Measurements from ENCODE around the gene FAM20A.
A peak's percentile ranks its signal among the peaks of the same experiment; 100 is the strongest.

Gene FAM20A

DNA sequence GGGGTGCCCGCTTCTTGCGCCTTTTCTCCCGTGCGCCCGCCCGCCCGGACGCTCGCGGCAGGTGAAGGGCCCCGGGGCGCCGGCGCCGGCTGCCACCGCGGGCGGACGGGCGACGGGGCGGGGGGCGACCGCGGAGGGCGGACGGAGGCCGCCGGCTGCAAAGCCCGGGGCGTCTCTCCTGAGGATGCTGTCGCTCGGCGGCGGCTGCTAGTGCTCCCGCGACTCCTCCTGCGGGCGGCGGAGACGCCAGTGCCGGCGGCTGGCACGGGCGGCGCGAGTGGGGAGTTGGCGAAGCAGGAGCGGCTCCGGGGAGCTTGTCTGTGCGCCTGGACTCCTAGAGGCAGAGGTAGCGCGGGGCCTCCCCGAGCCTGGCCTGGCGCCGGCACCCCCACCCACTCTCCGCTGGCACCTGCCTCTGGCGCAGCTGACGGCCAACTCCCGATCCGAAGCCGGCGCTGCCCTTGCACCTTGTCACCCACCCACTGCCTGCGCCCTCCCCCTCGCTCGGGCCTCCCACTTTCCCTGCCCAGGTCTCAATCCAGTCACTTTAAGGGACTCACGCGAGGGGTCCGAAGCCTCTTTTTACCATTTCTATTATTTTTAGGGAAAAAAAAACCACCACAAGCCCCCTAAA, at the start of gene FAM20A:
TSS of gene FAM20A (minus strand) at position 437 of the 634 bp plus-strand sequence. CDS start 701 bp downstream, outside the sequence.
- TF ChIP-seq, protein P1, sequence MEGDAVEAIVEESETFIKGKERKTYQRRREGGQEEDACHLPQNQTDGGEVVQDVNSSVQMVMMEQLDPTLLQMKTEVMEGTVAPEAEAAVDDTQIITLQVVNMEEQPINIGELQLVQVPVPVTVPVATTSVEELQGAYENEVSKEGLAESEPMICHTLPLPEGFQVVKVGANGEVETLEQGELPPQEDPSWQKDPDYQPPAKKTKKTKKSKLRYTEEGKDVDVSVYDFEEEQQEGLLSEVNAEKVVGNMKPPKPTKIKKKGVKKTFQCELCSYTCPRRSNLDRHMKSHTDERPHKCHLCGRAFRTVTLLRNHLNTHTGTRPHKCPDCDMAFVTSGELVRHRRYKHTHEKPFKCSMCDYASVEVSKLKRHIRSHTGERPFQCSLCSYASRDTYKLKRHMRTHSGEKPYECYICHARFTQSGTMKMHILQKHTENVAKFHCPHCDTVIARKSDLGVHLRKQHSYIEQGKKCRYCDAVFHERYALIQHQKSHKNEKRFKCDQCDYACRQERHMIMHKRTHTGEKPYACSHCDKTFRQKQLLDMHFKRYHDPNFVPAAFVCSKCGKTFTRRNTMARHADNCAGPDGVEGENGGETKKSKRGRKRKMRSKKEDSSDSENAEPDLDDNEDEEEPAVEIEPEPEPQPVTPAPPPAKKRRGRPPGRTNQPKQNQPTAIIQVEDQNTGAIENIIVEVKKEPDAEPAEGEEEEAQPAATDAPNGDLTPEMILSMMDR (IDR thresholded peaks at IDR 0.05; ENCODE audit: low read depth, low read length, missing control alignments) = no peak
- no peak for DNase-seq (ENCODE audit: extremely low read depth, low read depth)
- peak within 1 kb of the TSS; percentile 52 for H3K4me3 ChIP-seq (replicated peaks; ENCODE audit: low read depth, low read length)

- H3K4me3 ChIP-seq (replicated peaks; ENCODE audit: low read depth, low read length) = no peak overlapping the region
- TF ChIP-seq, protein P1 (IDR thresholded peaks at IDR 0.05; ENCODE audit: low read depth, low read length, missing control alignments) = no peak
- no peak for DNase-seq (ENCODE audit: extremely low read depth, low read depth)
Measured at GRCh38 chr17:68649324-68649723, 48.2 kb upstream of the FAM20A start.

DNA sequence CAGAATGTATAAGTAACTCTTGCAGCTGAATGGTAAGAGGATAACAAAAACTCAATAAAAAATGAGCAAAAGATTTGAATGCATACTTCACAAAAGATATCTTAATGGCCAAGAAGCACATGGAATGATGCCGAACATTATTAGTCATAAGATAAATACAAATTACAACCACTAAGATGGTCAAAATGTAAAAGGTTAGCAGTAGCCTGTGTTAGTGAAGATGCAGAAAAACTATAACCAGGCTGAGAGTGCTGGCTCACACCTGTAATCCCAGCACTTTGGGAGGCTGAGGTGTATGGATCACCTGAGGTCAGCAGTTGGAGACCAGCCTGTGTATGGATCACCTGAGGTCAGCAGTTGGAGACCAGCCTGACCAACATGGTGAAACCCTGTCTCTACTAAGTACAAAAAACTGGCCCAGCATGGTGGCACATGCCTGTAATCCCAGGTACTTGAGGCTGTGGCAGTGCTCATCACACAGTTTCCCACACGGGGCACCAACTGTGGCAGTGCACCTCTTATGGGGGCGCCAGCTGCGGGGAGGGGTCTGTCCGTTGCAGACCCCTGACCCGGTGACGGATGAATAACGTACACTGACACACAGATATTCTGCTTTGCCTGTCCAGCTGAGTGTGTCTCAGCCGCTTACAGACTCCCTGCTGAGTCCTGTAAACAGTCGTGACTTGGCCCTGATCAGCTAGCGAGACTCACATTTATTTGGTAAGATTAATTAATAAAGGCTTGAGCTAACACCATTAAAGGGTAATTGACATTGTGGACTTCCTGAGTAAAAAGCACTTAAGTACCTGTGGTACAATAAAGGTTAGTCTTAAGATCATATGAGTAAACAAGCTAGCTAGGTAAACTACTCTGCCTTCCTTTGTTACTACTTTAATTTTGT, 45.7 kb upstream of the FAM20A start:
- no peak overlapping the region for H3K4me3 ChIP-seq (replicated peaks; ENCODE audit: low read depth, low read length)
- DNase-seq (ENCODE audit: extremely low read depth, low read depth) = no peak
- TF ChIP-seq, protein P1 (IDR thresholded peaks at IDR 0.05; ENCODE audit: low read depth, low read length, missing control alignments) = no peak

GRCh38 chr17:68642118-68642412, 40.9 kb upstream of the FAM20A start:
- no peak overlapping the region for H3K4me3 ChIP-seq (replicated peaks; ENCODE audit: low read depth, low read length)
- DNase-seq (ENCODE audit: extremely low read depth, low read depth) = no peak
- TF ChIP-seq, protein P1 (IDR thresholded peaks at IDR 0.05; ENCODE audit: low read depth, low read length, missing control alignments) = no peak

- H3K4me3 ChIP-seq (replicated peaks; ENCODE audit: low read depth, low read length) = no peak overlapping the region
- TF ChIP-seq, protein P1 (IDR thresholded peaks at IDR 0.05; ENCODE audit: low read depth, low read length, missing control alignments) = no peak
- no peak for DNase-seq (ENCODE audit: extremely low read depth, low read depth)
Measured at GRCh38 chr17:68641276-68642117, 40.3 kb upstream of the FAM20A start.

- no peak overlapping the region for H3K4me3 ChIP-seq (replicated peaks; ENCODE audit: low read depth, low read length)
- no peak for DNase-seq (ENCODE audit: extremely low read depth, low read depth)
- TF ChIP-seq, protein P1 (IDR thresholded peaks at IDR 0.05; ENCODE audit: low read depth, low read length, missing control alignments) = no peak
Measured at GRCh38 chr17:68640242-68640989, 39.2 kb upstream of the FAM20A start.
